Epithelial cell of esophagus (primary cell): ENCODE data around the gene MUC5AC.

Experiments
- DNase-seq: peaks from one replicate; pipeline ENCODE4 v3.0.0; 2010; ENCODE audit warnings: low read depth
- H3K4me3 ChIP-seq: 2 replicates; pipeline ENCODE4 v1.5.1; 2011; ENCODE audit warnings: mild to moderate bottlenecking, low read length, control low read depth
- TF ChIP-seq, protein P1 (sequence below): IDR thresholded peaks from 2 replicates; pipeline ENCODE4 v1.5.1; 2011; ENCODE audit warnings: low read depth, mild to moderate bottlenecking, low read length, control low read depth, inconsistent platforms; ENCODE audit not compliant: insufficient read depth; ENCODE audit errors: missing control alignments

Gene MUC5AC

DNA sequence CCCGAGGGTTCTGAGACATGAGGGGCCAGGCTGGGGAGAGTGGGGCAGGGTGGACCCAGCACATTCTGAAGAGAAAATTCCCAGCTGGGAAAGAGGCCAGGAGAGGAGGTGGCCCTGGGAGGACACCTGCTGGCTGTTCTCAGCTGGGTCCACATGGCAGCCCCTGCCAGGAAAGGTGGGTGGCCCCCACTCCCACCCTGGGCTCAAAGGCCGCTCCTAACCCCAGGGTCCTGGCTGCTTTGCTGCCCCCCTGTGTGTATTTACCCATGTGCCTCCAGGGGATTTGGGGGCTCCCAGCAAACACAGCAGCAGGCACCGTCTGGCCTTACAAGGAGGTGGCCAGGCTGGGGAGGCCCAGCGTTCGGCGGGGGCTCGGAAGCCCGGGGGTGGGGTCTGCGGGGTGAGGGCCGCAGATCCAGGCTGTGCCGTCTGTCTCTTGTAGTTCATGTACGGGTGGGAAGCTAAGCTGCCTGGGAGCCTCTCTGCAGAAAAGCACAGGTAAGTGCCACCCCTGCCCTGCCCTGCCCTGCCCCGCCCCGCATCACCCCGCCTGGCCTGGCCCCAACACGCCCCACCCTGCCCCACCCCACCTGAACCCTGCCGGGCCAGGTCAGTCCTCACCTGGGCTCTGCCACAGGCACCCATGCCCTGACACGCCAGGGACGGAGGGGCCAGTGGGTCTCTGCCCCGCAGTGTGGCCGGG lies 75.7 kb downstream of the MUC5AC start:
- no peak overlapping the region for H3K4me3 ChIP-seq
- TF ChIP-seq, protein P1, sequence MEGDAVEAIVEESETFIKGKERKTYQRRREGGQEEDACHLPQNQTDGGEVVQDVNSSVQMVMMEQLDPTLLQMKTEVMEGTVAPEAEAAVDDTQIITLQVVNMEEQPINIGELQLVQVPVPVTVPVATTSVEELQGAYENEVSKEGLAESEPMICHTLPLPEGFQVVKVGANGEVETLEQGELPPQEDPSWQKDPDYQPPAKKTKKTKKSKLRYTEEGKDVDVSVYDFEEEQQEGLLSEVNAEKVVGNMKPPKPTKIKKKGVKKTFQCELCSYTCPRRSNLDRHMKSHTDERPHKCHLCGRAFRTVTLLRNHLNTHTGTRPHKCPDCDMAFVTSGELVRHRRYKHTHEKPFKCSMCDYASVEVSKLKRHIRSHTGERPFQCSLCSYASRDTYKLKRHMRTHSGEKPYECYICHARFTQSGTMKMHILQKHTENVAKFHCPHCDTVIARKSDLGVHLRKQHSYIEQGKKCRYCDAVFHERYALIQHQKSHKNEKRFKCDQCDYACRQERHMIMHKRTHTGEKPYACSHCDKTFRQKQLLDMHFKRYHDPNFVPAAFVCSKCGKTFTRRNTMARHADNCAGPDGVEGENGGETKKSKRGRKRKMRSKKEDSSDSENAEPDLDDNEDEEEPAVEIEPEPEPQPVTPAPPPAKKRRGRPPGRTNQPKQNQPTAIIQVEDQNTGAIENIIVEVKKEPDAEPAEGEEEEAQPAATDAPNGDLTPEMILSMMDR: no peak
- DNase-seq: no peak

DNA sequence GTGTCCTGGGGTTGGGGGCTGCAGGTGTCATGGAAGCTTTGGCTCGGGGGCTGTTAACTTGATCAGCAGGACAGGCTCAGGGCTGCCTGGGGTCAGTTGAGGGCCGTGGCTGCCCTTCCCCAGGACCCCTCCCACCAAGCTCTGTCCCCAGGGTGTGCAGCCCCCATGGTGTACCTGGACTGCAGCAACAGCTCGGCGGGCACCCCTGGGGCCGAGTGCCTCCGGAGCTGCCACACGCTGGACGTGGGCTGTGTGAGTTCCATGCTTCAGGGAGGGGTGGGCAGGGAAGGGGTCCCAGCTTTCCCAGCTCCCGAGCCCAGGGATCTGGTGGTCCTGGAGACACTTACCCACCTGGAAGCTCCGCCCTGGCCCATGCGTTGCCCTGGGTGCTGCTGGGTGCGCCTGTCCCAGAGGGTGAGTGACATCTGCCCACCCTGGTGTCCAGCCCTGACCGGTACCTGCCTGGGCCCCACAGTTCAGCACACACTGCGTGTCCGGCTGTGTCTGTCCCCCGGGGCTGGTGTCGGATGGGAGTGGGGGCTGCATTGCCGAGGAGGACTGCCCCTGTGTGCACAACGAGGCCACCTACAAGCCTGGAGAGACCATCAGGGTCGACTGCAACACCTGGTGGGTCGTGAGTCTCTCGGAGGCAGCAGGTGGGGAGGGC lies 76.4 kb downstream of the MUC5AC start:
- no peak for DNase-seq
- no peak overlapping the region for H3K4me3 ChIP-seq
- TF ChIP-seq, protein P1: no peak

DNA sequence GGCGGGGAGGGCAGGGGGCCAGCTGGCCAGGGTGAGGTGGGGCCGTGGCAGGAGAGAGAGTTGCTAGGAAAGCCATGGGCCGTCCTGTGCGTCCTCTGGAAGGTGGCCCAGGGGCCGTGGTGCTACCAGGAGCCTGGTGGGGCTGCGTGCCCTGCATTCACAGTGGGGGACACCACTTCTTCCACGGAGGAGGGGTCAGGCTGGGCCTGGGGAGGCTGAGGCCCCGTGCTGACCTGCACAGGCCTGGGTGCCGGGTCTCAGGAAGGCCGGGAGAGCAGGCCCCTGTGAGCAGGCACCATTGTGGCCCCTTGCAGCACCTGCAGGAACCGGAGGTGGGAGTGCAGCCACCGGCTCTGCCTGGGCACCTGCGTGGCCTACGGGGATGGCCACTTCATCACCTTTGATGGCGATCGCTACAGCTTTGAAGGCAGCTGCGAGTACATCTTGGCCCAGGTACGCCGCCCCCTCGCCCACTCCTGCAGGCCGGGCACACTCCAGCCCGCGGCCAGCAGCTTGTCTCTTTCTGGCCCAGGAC lies 77.1 kb downstream of the MUC5AC start:
- no peak for DNase-seq
- no peak overlapping the region for H3K4me3 ChIP-seq
- TF ChIP-seq, protein P1: no peak

DNA sequence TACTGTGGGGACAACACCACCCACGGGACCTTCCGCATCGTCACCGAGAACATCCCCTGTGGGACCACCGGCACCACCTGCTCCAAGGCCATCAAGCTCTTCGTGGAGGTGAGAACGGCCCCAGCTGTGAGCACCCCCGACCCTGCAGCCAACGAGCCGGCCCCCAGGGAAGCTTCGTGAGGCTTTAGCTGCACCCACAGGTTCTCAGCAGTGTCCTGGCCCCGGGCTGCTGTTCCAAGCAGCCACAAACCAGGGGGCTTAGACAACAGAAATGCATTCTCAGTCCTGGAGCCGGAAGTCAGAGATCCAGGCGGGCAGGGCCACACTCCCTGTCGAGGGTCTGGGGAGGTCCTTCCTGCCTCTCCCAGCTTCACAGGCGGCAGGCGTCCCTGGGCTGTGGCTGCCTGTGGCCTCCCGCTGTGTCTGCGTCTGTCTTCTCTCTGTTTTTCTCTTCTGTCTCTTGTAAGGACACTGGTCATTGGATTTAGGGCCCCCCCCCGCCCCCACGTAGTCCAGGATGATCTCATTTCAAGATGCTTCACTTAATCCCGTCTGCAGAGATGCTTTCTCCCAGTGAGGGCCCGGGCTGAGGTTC lies 77.7 kb downstream of the MUC5AC start:
- no peak for DNase-seq
- TF ChIP-seq, protein P1: no peak
- no peak overlapping the region for H3K4me3 ChIP-seq

DNA sequence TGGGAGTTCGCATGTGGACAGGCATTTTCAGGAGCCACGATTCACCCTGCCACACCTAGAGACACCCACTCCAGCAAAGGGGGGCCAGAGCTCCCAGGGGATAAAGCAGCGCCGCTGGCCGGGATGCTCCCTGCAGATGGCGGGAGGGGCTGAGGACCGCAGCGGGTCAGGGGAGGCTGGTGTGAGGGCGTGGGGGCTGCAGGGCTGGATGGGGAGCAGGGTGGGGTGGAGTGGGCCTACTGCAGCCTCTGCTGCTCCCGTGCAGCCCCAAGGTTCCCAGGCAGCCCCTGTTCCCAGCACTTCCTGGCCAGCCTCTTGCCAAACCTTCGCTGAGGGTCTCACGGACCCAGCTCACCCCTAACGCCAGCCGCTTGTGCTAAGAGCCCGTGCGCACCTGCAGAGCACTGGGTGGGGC lies 78.2 kb downstream of the MUC5AC start:
- no peak for DNase-seq
- TF ChIP-seq, protein P1: no peak

DNA sequence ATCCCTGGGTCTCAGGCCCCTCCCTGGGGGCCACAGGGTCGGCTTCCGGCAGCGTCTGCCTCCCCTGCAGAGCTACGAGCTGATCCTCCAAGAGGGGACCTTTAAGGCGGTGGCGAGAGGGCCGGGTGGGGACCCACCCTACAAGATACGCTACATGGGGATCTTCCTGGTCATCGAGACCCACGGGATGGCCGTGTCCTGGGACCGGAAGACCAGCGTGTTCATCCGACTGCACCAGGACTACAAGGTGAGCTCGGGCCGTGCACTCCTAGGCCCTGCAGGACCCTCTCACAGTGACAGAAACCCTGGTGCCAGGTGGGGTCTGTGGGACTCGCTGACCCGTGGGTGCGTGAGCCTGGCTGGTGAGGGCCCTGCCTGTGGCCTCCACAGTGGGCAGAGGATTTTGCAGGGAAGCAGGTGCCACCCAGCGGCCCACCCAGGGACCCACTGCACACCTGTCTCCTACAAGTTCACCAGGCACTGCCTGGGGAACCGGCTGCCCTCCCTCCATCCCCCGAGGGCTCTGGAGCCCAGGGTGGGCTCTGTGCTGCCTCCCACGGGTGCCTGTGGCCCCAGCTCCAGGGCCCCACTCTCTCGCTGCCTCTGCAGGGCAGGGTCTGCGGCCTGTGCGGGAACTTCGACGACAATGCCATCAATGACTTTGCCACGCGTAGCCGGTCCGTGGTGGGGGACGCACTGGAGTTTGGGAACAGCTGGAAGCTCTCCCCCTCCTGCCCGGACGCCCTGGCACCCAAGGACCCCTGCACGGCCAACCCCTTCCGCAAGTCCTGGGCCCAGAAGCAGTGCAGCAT lies 78.8 kb downstream of the MUC5AC start:
- no peak for DNase-seq
- TF ChIP-seq, protein P1: no peak
- no peak overlapping the region for H3K4me3 ChIP-seq

More for the DNA sequence above, 78.2 kb downstream of the MUC5AC start:
- H3K4me3 ChIP-seq: no peak overlapping the region
